Prostate gland (tissue), 2 donors: ENCODE results near the gene TOMM5.

Experiments used
- POLR2A ChIP-seq: fragments of 450-650 bp; IDR thresholded peaks from one replicate; pipeline ENCODE4 v1.6.1; 2016; ENCODE audit warnings: antibody characterized with exemption, mild to moderate bottlenecking
- POLR2AphosphoS5 ChIP-seq: sonication (generic); formaldehyde crosslinking; IDR thresholded peaks from one replicate; pipeline ENCODE4 v1.6.1; 2017; ENCODE audit warnings: antibody characterized with exemption
- TF ChIP-seq, protein P1 (sequence below), 4 experiments: fragments of 200-600 bp in 2 of 4; fragments of 450-650 bp in 2 of 4; sonication (generic) in 2 of 4; IDR thresholded peaks; 1 replicate in 3 of 4; 2 replicates in 1 of 4; pipeline ENCODE4 v1.5.1; 2016 to 2019; ENCODE audit warnings: antibody characterized with exemption in 4 of 4, mild to moderate bottlenecking in 2 of 4, moderate library complexity in 2 of 4

DNA sequence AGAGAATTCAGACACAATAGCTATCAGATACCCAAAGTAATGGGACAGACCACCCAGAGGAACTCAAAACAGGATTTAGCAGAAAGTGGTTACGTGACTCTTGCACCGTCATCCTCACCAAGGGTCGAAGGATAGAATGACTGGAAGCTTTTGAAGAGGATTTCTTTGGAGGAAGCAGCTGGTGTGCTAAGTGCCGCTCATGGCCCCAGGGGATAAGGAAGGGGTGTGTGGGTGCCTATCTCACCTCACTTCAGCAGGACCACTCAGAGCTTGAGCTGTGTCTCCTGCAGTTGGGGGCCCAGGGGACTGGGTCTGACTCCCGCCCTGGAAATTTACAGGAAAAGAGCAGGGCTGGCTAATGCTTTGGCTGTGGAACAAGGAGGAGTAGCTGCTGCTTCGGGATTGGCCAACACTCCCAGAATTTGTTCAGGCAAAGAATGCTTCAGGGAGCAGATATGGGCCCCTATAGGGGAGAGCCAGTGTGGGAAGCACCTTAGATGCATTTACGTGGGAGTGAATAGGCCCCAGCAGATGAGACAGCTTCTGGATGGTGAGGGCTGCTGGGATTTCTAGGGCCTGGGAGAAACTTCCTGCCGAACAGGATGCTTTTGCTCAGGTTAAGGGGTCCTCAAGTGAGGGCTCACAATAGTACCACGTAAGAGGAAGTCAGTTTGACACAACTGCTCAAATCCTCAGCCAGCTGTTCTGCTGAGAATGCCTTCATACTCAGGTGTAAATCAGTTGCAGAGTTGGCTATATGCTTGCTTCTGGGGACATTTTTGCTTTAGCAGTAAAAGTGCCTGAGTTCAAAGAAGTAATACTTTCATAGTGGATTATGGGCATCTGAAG, 29.1 kb upstream of the TOMM5 start:
- TF ChIP-seq, protein P1, sequence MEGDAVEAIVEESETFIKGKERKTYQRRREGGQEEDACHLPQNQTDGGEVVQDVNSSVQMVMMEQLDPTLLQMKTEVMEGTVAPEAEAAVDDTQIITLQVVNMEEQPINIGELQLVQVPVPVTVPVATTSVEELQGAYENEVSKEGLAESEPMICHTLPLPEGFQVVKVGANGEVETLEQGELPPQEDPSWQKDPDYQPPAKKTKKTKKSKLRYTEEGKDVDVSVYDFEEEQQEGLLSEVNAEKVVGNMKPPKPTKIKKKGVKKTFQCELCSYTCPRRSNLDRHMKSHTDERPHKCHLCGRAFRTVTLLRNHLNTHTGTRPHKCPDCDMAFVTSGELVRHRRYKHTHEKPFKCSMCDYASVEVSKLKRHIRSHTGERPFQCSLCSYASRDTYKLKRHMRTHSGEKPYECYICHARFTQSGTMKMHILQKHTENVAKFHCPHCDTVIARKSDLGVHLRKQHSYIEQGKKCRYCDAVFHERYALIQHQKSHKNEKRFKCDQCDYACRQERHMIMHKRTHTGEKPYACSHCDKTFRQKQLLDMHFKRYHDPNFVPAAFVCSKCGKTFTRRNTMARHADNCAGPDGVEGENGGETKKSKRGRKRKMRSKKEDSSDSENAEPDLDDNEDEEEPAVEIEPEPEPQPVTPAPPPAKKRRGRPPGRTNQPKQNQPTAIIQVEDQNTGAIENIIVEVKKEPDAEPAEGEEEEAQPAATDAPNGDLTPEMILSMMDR (IDR thresholded peaks at IDR 0.05) = no peak
- TF ChIP-seq POLR2A (no peak), POLR2AphosphoS5 (no peak)
